ENCODE data around the gene DNMT3L. TPM values are rescaled to one million over a fixed set of nuclear protein-coding genes. Genes with fewer than 3 reads are reported as not detected.
A peak's percentile ranks its signal among the peaks of the same experiment; 100 is the strongest.
"Not testable (repeated sequence)": the region's sequence is repeated elsewhere in the genome, so short reads cannot be mapped to it uniquely, and the experiment has no call there.

Gene DNMT3L
- polyA plus RNA-seq, 1 of the 3 experiments (the other 2 are of a cell fraction), result not detected

- Histone ChIP-seq H2AFZ (ENCODE audit: low read depth) (no peak overlapping the region), H3K4me3 (ENCODE audit: low read depth in 2 of 2, low read length in 1 of 2) (no peak overlapping the region), H3K9me3 (no peaks in the 10 kb centered on the region), H3K4me2 (no peak overlapping the region), H3K79me2 (ENCODE audit: insufficient read depth) (no peaks in the 10 kb centered on the region), H3F3A (replicated peaks; ENCODE audit: insufficient read depth) (no peaks in the 10 kb centered on the region), H3K36me3 (replicated peaks in 1 of 2; ENCODE audit: control insufficient read depth in 1 of 2, insufficient read depth in 2 of 2, low read length in 1 of 2) (no peaks in the 10 kb centered on the region), H3K9me2 (no peaks in the 10 kb centered on the region), H4K20me1 (ENCODE audit: insufficient read depth) (no peaks in the 10 kb centered on the region), H3K27ac (ENCODE audit: low read depth in 2 of 2, low read length in 1 of 2) (no peak overlapping the region), H3K9ac (no peak overlapping the region), H3K27me3 (ENCODE audit: insufficient read depth) (no peaks in the 10 kb centered on the region), H3K4me1 (ENCODE audit: control insufficient read depth in 1 of 2, insufficient read depth in 2 of 2, low read depth in 1 of 2, low read length in 1 of 2) (no peaks in the 10 kb centered on the region)
- 85% methylated on average over 8 of the region's 15 CpGs for whole genome bisulfite sequencing (ENCODE audit: low lambda C conversion rate)
- ChIA-PET CTCF (no interaction called here), POLR2A (no interaction called here)
- TF ChIP-seq NRF1 (IDR thresholded peaks at IDR 0.05; ENCODE audit: low read depth, low read length), result no peak
- no peak for TF ChIP-seq RCOR1 (IDR thresholded peaks at IDR 0.05; ENCODE audit: low read length)
- no peak for TF ChIP-seq FOXJ3 (CRISPR knock-in tag; IDR thresholded peaks at IDR 0.05)
- no peak for TF ChIP-seq RAD21 (IDR thresholded peaks at IDR 0.05; ENCODE audit: low read length)
- no peak for TF ChIP-seq ZBTB33 (IDR thresholded peaks at IDR 0.05; ENCODE audit: borderline replicate concordance, low read depth)
- TF ChIP-seq CTCF (IDR thresholded peaks at IDR 0.05), result no peak
- no peak for TF ChIP-seq EZH2phosphoT487 (IDR thresholded peaks at IDR 0.05; ENCODE audit: borderline replicate concordance, low read depth)
- TF ChIP-seq TEAD4 (IDR thresholded peaks at IDR 0.05; ENCODE audit: borderline replicate concordance, insufficient read depth), result no peak
- no peak for TF ChIP-seq USF2 (IDR thresholded peaks at IDR 0.05; ENCODE audit: borderline replicate concordance, low read depth, low read length)
- no peak for TF ChIP-seq FOSL2 (IDR thresholded peaks at IDR 0.05; ENCODE audit: borderline replicate concordance, low read depth)
- no peak for TF ChIP-seq GATA2 (CRISPR knock-in tag; IDR thresholded peaks at IDR 0.05)
- no peak for TF ChIP-seq EP300 (IDR thresholded peaks at IDR 0.05; ENCODE audit: borderline replicate concordance in 1 of 2, low read depth in 1 of 2, low read length in 1 of 2)
- no peak for TF ChIP-seq ELF1 (IDR thresholded peaks at IDR 0.05)
- no peak for TF ChIP-seq NFIC (IDR thresholded peaks at IDR 0.05; ENCODE audit: borderline replicate concordance)
- TF ChIP-seq PBX3 (IDR thresholded peaks at IDR 0.05), result no peak
- no peak for TF ChIP-seq GABPA (IDR thresholded peaks at IDR 0.05; ENCODE audit: low read depth)
- TF ChIP-seq CHD2 (IDR thresholded peaks at IDR 0.05; ENCODE audit: low read length, partially characterized antibody), result no peak
- peak; percentile 1 for DNase-seq
Measured at GRCh38 chr21:44199448-44199847, 62.2 kb downstream of the DNMT3L start.

GRCh38 chr21:44197156-44197516, 64.6 kb downstream of the DNMT3L start:
- H3K27ac ChIP-seq (ENCODE audit: low read depth in 2 of 2, low read length in 1 of 2); POLR2A ChIA-PET; H3K9me2 ChIP-seq; H3K27me3 ChIP-seq (ENCODE audit: insufficient read depth); H3K79me2 ChIP-seq (ENCODE audit: insufficient read depth); H3K4me3 ChIP-seq (ENCODE audit: low read depth in 2 of 2, low read length in 1 of 2); DNase-seq; H3K4me1 ChIP-seq (ENCODE audit: control insufficient read depth in 1 of 2, insufficient read depth in 2 of 2, low read depth in 1 of 2, low read length in 1 of 2); H3K9ac ChIP-seq; H3K36me3 ChIP-seq (replicated peaks in 1 of 2; ENCODE audit: control insufficient read depth in 1 of 2, insufficient read depth in 2 of 2, low read length in 1 of 2); H3K9me3 ChIP-seq; H2AFZ ChIP-seq (ENCODE audit: low read depth); CTCF ChIA-PET; H3F3A ChIP-seq (replicated peaks; ENCODE audit: insufficient read depth); H4K20me1 ChIP-seq (ENCODE audit: insufficient read depth); H3K4me2 ChIP-seq: not testable (repeated sequence)
- WGBS (ENCODE audit: low lambda C conversion rate), result no CpG with 5 or more reads among the region's 21 CpGs

All from SK-N-SH (cell line).